Neural cell (in vitro differentiated cells): Measurements from ENCODE around the gene TMEM131. TPM values are rescaled to one million over a fixed set of nuclear protein-coding genes. Genes with fewer than 3 reads are reported as not detected.

Experiments used
- H2AFZ ChIP-seq: fragments of 200-600, 300-800 bp; sonication (generic), shearing (Covaris generic); 2 replicates; pipeline ENCODE4 v1.6.0; 2014; ENCODE audit warnings: low read depth, mild to moderate bottlenecking, antibody characterized with exemption, low read length, moderate library complexity
- H3F3A ChIP-seq: fragments of 200-600 bp; shearing (Covaris generic); 2 replicates; pipeline ENCODE4 v1.6.1; 2016; ENCODE audit warnings: mild to moderate bottlenecking, moderate library complexity, mixed read lengths, antibody characterized with exemption, low read length; ENCODE audit not compliant: insufficient read depth, poor library complexity, severe bottlenecking
- H3K27ac ChIP-seq: fragments of 200-600, 300-800 bp; sonication (generic), shearing (Covaris generic); 2 replicates; pipeline ENCODE4 v1.5.1; 2014; ENCODE audit warnings: mild to moderate bottlenecking, low read length, moderate library complexity
- H3K27me3 ChIP-seq: fragments of 300-800, 200-600 bp; sonication (generic), shearing (Covaris generic); 2 replicates; pipeline ENCODE4 v1.6.0; 2014; ENCODE audit warnings: mild to moderate bottlenecking, low read depth, low read length, moderate library complexity; ENCODE audit not compliant: insufficient read depth
- H3K36me3 ChIP-seq: fragments of 300-800, 200-600 bp; sonication (generic), shearing (Covaris generic); 2 replicates; pipeline ENCODE4 v1.5.1; 2014; ENCODE audit warnings: mild to moderate bottlenecking, antibody characterized with exemption, low read length, moderate library complexity; ENCODE audit not compliant: insufficient read depth
- H3K4me2 ChIP-seq: fragments of 300-800, 200-600 bp; sonication (generic), shearing (Covaris generic); 2 replicates; pipeline ENCODE4 v1.6.0; 2014; ENCODE audit warnings: mild to moderate bottlenecking, low read length
- H3K4me3 ChIP-seq: fragments of 300-800, 200-600 bp; sonication (generic), shearing (Covaris generic); 2 replicates; pipeline ENCODE4 v1.5.1; 2014; ENCODE audit warnings: mild to moderate bottlenecking, low read length, moderate library complexity
- H3K79me2 ChIP-seq: fragments of 200-600 bp; shearing (Covaris generic); replicated peaks from 2 replicates; pipeline ENCODE4 v1.6.0; 2014; ENCODE audit warnings: mild to moderate bottlenecking, low read length, moderate library complexity; ENCODE audit not compliant: insufficient read depth
- H3K9ac ChIP-seq: fragments of 300-800, 200-600 bp; sonication (generic), shearing (Covaris generic); 2 replicates; pipeline ENCODE4 v1.6.1; 2016; ENCODE audit warnings: mild to moderate bottlenecking, low read length, mixed read lengths
- H3K9me2 ChIP-seq: fragments of 200-600 bp; shearing (Covaris generic); 2 replicates; pipeline ENCODE4 v1.6.1; 2016; ENCODE audit warnings: mild to moderate bottlenecking, low read length, mixed read lengths; ENCODE audit not compliant: insufficient read depth
- H3K9me3 ChIP-seq: fragments of 200-600, 300-800 bp; sonication (generic), shearing (Covaris generic); 2 replicates; pipeline ENCODE4 v1.6.1; 2016; ENCODE audit warnings: mild to moderate bottlenecking, mixed run types, low read length, moderate library complexity, mixed read lengths
- H4K20me1 ChIP-seq: fragments of 200-600 bp; shearing (Covaris generic); 2 replicates; pipeline ENCODE4 v1.6.1; 2016; ENCODE audit warnings: mild to moderate bottlenecking, mixed run types; ENCODE audit not compliant: insufficient read depth
- CTCF ChIP-seq: fragments of 450-650 bp; IDR thresholded peaks from 2 replicates; pipeline ENCODE4 v1.5.1; 2014; ENCODE audit warnings: antibody characterized with exemption, mild to moderate bottlenecking, moderate library complexity; ENCODE audit not compliant: poor library complexity, severe bottlenecking
- EP300 ChIP-seq: fragments of 450-650 bp; conservative IDR thresholded peaks from 2 replicates; pipeline ENCODE4 v1.6.1; 2014; ENCODE audit warnings: antibody characterized with exemption, mild to moderate bottlenecking, moderate library complexity; ENCODE audit not compliant: poor library complexity, severe bottlenecking
- EZH2 ChIP-seq: fragments of 200-600, 300-800 bp; shearing (Covaris generic), sonication (generic); IDR thresholded peaks from 2 replicates; pipeline ENCODE4 v1.6.1; 2014; ENCODE audit warnings: antibody characterized with exemption, low read length, borderline replicate concordance, mild to moderate bottlenecking; ENCODE audit not compliant: insufficient read depth, poor library complexity, severe bottlenecking
- MXI1 ChIP-seq: fragments of 450-650 bp; conservative IDR thresholded peaks from 2 replicates; pipeline ENCODE4 v1.6.1; 2014; ENCODE audit warnings: antibody characterized with exemption, mild to moderate bottlenecking; ENCODE audit not compliant: poor library complexity, severe bottlenecking
- POLR2AphosphoS5 ChIP-seq: IDR thresholded peaks from 2 replicates; pipeline ENCODE4 v1.6.1; 2012
- RAD21 ChIP-seq: fragments of 450-650 bp; conservative IDR thresholded peaks from 2 replicates; pipeline ENCODE4 v1.6.1; 2014; ENCODE audit warnings: antibody characterized with exemption, mild to moderate bottlenecking, moderate library complexity
- REST ChIP-seq: IDR thresholded peaks from 2 replicates; pipeline ENCODE4 v1.6.1; 2012; ENCODE audit warnings: borderline replicate concordance
- SMC3 ChIP-seq: fragments of 450-650 bp; conservative IDR thresholded peaks from 2 replicates; pipeline ENCODE4 v1.6.1; 2014; ENCODE audit warnings: antibody characterized with exemption, mild to moderate bottlenecking, moderate library complexity; ENCODE audit not compliant: poor library complexity
- TAF1 ChIP-seq: IDR thresholded peaks from 2 replicates; pipeline ENCODE4 v1.6.1; 2012; ENCODE audit warnings: low read depth
- polyA plus RNA-seq: library from polyadenylated mRNA; depleted of rRNA; stranded (reverse); fragments of >200 nt; gene quantifications from 2 replicates; pipeline ENCODE4 v1.2.3, GENCODE V29; 2014

TMEM131 gene
- polyA plus RNA-seq, 1 donor from 2014 or later, result 9.6 TPM

GRCh38 chr2:97765933-97766332, 229.8 kb downstream of the TMEM131 start:
- H3K27ac ChIP-seq, result no peak overlapping the region
- H3K4me2 ChIP-seq, result no peak overlapping the region
- no peak for TF ChIP-seq EP300
- no peak for TF ChIP-seq RAD21
- TF ChIP-seq POLR2AphosphoS5, result no peak
- no peak for TF ChIP-seq TAF1
- TF ChIP-seq SMC3, result no peak
- no peak for TF ChIP-seq EZH2
- no peak for TF ChIP-seq REST
- no peak for TF ChIP-seq CTCF
- no peak for TF ChIP-seq MXI1
- H3K4me3 ChIP-seq, result no peak overlapping the region
- no peaks in the 10 kb centered on the region for H4K20me1 ChIP-seq
- H3K27me3 ChIP-seq, result no peaks in the 10 kb centered on the region
- H2AFZ ChIP-seq, result no peak overlapping the region
- no peak overlapping the region for H3K9ac ChIP-seq
- H3K79me2 ChIP-seq, result no peaks in the 10 kb centered on the region
- H3K9me3 ChIP-seq, result no peaks in the 10 kb centered on the region
- no peaks in the 10 kb centered on the region for H3F3A ChIP-seq
- H3K36me3 ChIP-seq, result peaks cover 7% of the 10 kb centered on the region
- H3K9me2 ChIP-seq, result no peaks in the 10 kb centered on the region

GRCh38 chr2:97764559-97765263, 231.0 kb downstream of the TMEM131 start:
- TF ChIP-seq CTCF (no peak), POLR2AphosphoS5 (no peak), TAF1 (no peak), RAD21 (no peak), SMC3 (no peak), REST (no peak), MXI1 (no peak), EZH2 (no peak), EP300 (no peak)
- Histone ChIP-seq H3K9ac (no peak overlapping the region), H2AFZ (no peak overlapping the region), H3K9me2 (no peaks in the 10 kb centered on the region), H3K4me2 (no peak overlapping the region), H3K27me3 (no peaks in the 10 kb centered on the region), H3K36me3 (peaks cover 7% of the 10 kb centered on the region), H3K27ac (no peak overlapping the region), H3K9me3 (no peaks in the 10 kb centered on the region), H3K4me3 (no peak overlapping the region), H4K20me1 (no peaks in the 10 kb centered on the region), H3K79me2 (no peaks in the 10 kb centered on the region), H3F3A (no peaks in the 10 kb centered on the region)
